Kidney (tissue), 14 donors: Measurements from ENCODE around the gene PPFIA1. TPM values are rescaled to one million over a fixed set of nuclear protein-coding genes. Genes with fewer than 3 reads are reported as not detected.

Experiments used
- DNase-seq, 5 donors: peaks; one replicate each; pipeline ENCODE4 v3.0.0-alpha.2; 2013 to 2020
- FAIRE-seq: peaks from 2 replicates; lab custom pipeline; 2012; peaks lifted over from hg19 to GRCh38; lab: Jason Lieb, UNC
- H3K27ac ChIP-seq, 2 donors: one replicate each; pipeline ENCODE4 v1.7.0; 2013; ENCODE audit warnings: low read depth in 2 of 2, low read length in 2 of 2, inconsistent platforms in 1 of 2
- H3K27me3 ChIP-seq: one replicate; pipeline ENCODE4 v1.7.1; 2013; ENCODE audit warnings: low read length, inconsistent platforms; ENCODE audit not compliant: control insufficient read depth, insufficient read depth
- H3K36me3 ChIP-seq, 3 donors: one replicate each; pipeline versions ENCODE4 v1.7.0 to v1.7.1; 2013; ENCODE audit warnings: low read length in 3 of 3, control low read depth in 1 of 3, inconsistent platforms in 1 of 3; ENCODE audit not compliant: insufficient read depth in 3 of 3, control insufficient read depth in 2 of 3
- H3K4me1 ChIP-seq, 3 donors: one replicate each; pipeline versions ENCODE4 v1.7.0 to v1.7.1; 2013; ENCODE audit warnings: low read length in 3 of 3, inconsistent platforms in 1 of 3, low read depth in 1 of 3; ENCODE audit not compliant: control insufficient read depth in 2 of 3, insufficient read depth in 2 of 3
- H3K4me3 ChIP-seq, 3 donors: one replicate each; pipeline versions ENCODE4 v1.7.0 to v1.8.1; 2013; ENCODE audit warnings: low read length in 3 of 3, control low read depth in 1 of 3, inconsistent platforms in 1 of 3
- H3K9ac ChIP-seq, 3 donors: one replicate each; pipeline versions ENCODE4 v1.7.0 to v1.7.1; 2013; ENCODE audit warnings: low read length in 3 of 3, control low read depth in 1 of 3, inconsistent platforms in 1 of 3
- H3K9me3 ChIP-seq, 3 donors: one replicate each; pipeline versions ENCODE4 v1.7.0 to v1.7.1; 2013; ENCODE audit warnings: low read length in 3 of 3, control low read depth in 1 of 3, inconsistent platforms in 1 of 3; ENCODE audit not compliant: control insufficient read depth in 2 of 3, insufficient read depth in 1 of 3
- intact Hi-C: fragments of 100-400 bp; cut with DNase I; formaldehyde crosslinking; loops from one replicate; pipeline ENCODE4 v1.11.1; 2022
- polyA plus RNA-seq: library from polyadenylated mRNA; stranded (reverse); fragments of 350-450 nt; fragmentation: Illumina TruSeq; extraction: RNeasy Lipid Tissue Mini Kit (QIAGEN cat#74804); gene quantifications from one replicate; pipeline ENCODE4 v1.2.3, GENCODE V29; 2014; ENCODE audit warnings: low read depth, low replicate concordance; ENCODE audit not compliant: insufficient read depth
- total RNA-seq: library from RNA; stranded (reverse); fragmentation: NEBNext Ultra II Directional; extraction: Animal tissue kit (Norgen Biotek cat#: 25700); gene quantifications from one replicate; pipeline ENCODE4 v1.2.1, GENCODE V29; 2021
- TF ChIP-seq, protein P1 (sequence below): IDR thresholded peaks from 3 replicates; pipeline ENCODE4 v1.5.1; 2012; ENCODE audit warnings: mild to moderate bottlenecking, moderate library complexity, borderline replicate concordance; ENCODE audit not compliant: insufficient read depth; ENCODE audit errors: extremely low read depth
- donor health status: control.
- donor health status: control.
- donor health status: control.
- donor health status: control.
- donor health status: control.
- donor health status: DM: yes; HTN: yes; CAD: no.
- donor health status: Normal renal cell carcinoma (clear cell type).

The PPFIA1 gene
- total and polyA plus RNA-seq, 2 donors from 2014 or later = 19.1 to 53.0 TPM

DNA sequence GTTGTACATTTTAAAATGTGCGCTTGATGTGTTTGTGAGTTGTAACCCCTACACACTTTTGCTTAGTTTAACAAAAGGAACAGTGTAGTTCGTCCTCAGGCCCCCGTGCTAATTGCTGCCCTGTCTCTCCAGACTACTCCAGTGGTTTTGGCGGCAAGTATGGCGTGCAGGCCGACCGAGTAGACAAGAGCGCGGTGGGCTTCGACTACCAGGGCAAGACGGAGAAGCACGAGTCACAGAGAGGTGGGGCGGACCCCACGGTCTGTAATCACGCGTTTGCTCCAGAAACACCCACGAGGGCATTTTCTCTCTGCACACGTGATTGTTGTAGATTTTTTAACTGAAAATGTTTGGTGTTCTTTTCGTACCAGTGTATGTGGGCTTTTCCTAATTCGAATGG, 146.4 kb downstream of the PPFIA1 start:
- TF ChIP-seq, protein P1, sequence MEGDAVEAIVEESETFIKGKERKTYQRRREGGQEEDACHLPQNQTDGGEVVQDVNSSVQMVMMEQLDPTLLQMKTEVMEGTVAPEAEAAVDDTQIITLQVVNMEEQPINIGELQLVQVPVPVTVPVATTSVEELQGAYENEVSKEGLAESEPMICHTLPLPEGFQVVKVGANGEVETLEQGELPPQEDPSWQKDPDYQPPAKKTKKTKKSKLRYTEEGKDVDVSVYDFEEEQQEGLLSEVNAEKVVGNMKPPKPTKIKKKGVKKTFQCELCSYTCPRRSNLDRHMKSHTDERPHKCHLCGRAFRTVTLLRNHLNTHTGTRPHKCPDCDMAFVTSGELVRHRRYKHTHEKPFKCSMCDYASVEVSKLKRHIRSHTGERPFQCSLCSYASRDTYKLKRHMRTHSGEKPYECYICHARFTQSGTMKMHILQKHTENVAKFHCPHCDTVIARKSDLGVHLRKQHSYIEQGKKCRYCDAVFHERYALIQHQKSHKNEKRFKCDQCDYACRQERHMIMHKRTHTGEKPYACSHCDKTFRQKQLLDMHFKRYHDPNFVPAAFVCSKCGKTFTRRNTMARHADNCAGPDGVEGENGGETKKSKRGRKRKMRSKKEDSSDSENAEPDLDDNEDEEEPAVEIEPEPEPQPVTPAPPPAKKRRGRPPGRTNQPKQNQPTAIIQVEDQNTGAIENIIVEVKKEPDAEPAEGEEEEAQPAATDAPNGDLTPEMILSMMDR = no peak
- FAIRE-seq (no peak), DNase-seq (no peak)
- Histone ChIP-seq H3K9me3 (no peaks in the 10 kb centered on the region), H3K27ac (no peak overlapping the region), H3K4me1 (no peaks in the 10 kb centered on the region), H3K36me3 (peaks cover 0 to 64% (median 49%) of the 10 kb centered on the region in 3 donors), H3K27me3 (no peaks in the 10 kb centered on the region), H3K4me3 (no peak overlapping the region), H3K9ac (no peak overlapping the region)
- intact Hi-C loops = no loop called here

DNA sequence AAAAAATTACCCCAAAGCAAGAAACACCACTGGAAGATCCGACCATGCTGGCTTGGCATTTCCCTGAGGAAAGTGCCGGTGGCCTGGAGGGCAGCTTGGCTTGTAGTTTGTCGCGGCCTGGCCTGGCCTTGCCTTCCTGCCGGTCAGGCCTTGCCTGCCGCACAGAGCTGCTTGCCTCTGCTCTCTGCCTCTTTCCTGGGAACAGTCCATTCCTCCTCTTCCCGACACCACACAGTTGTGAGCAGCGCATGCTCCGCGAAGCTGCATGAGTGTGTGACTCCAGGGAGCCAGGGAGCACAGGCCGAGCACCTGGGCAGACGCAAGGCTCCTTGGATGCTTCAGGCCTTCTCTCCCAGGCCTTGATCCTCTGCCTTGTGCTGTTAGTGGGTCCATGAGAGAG, 147.6 kb downstream of the PPFIA1 start:
- peaks cover 0 to 68% (median 40%) of the 10 kb centered on the region in 3 donors for H3K36me3 ChIP-seq
- no peak for FAIRE-seq
- H3K9me3 ChIP-seq = no peaks in the 10 kb centered on the region
- no peaks in the 10 kb centered on the region for H3K4me1 ChIP-seq
- no peak for DNase-seq
- H3K9ac ChIP-seq = no peak overlapping the region
- H3K4me3 ChIP-seq = no peak overlapping the region
- H3K27me3 ChIP-seq = no peaks in the 10 kb centered on the region
- intact Hi-C loops = no loop called here
- no peak overlapping the region for H3K27ac ChIP-seq
- TF ChIP-seq, protein P1 = no peak

DNA sequence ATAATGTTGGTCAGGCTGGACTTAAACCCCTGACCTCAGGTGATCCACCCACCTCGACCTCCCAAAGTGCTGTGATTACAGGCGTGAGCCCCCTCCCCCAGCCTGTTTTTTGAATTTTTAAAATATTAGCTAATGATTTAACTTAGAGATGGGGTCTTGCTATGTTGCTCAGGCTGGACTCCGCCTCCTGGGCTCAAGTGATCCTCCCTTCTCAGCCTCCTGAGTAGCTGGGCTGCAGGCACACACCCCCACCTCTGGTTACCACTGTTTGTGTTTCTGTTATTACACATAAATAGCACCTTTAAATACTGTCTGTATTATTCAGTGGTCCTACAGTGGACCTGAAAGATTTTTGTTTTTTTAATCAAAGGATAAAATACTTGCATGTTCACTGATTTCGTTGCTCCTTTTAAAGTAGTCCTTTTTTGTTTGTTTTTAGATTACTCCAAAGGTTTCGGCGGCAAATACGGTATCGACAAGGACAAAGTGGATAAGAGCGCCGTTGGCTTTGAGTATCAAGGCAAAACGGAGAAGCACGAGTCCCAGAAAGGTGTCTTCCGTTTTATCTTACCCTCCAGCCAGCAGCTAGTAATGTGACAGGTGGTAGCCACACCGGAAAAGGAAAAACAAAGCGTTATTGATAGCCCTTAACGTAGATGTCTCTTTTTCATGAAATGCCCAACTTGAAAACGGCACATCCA, 149.0 kb downstream of the PPFIA1 start:
- H3K36me3 ChIP-seq = peaks cover 0 to 66% (median 37%) of the 10 kb centered on the region in 3 donors
- FAIRE-seq = no peak
- no peaks in the 10 kb centered on the region for H3K9me3 ChIP-seq
- no peak overlapping the region for H3K27ac ChIP-seq
- no peaks in the 10 kb centered on the region for H3K4me1 ChIP-seq
- intact Hi-C loops = no loop called here
- no peak overlapping the region for H3K9ac ChIP-seq
- no peak for DNase-seq
- H3K4me3 ChIP-seq = no peak overlapping the region
- TF ChIP-seq, protein P1 = no peak
- no peaks in the 10 kb centered on the region for H3K27me3 ChIP-seq

DNA sequence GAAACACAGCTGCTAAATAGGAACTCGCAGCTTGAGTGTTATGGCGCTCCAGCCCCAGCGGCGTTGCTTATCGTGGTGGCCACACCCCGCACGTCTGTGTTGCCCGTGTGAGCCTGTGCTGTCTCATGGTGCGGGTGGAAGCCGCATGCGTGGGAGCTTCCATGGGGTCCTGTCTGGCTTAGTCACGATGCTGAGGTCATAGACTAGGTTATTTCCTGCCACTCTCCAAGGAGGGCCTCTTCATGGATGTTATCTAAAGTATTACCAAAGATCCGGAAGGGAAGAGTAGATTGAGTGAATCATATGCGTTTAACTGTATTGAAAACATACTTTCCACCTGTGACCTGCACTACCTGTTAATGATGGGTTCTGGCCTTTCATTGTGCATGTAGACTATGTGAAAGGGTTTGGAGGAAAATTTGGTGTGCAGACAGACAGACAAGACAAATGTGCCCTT, 149.5 kb downstream of the PPFIA1 start:
- Histone ChIP-seq H3K27ac (no peak overlapping the region), H3K36me3 (peaks cover 0 to 65% (median 41%) of the 10 kb centered on the region in 3 donors), H3K4me3 (no peak overlapping the region), H3K9me3 (no peaks in the 10 kb centered on the region), H3K4me1 (no peaks in the 10 kb centered on the region), H3K9ac (no peak overlapping the region), H3K27me3 (no peaks in the 10 kb centered on the region)
- FAIRE-seq (no peak), DNase-seq (no peak)
- TF ChIP-seq, protein P1 = no peak
- intact Hi-C loops = no loop called here
